T follicular helper cell (primary cell): ENCODE results near the gene CBLN3.
A peak's percentile ranks its signal among the peaks of the same experiment; 100 is the strongest.
"Not testable (repeated sequence)": the region's sequence is repeated elsewhere in the genome, so short reads cannot be mapped to it uniquely, and the experiment has no call there.

Experiments
- DNase-seq: peaks from one replicate; pipeline ENCODE4 v3.0.0-alpha.2; 2020; ENCODE audit warnings: low read depth

CBLN3 gene

GRCh38 chr14:24401810-24402702, 27.4 kb downstream of the CBLN3 start:
- DNase-seq = no peak

DNA sequence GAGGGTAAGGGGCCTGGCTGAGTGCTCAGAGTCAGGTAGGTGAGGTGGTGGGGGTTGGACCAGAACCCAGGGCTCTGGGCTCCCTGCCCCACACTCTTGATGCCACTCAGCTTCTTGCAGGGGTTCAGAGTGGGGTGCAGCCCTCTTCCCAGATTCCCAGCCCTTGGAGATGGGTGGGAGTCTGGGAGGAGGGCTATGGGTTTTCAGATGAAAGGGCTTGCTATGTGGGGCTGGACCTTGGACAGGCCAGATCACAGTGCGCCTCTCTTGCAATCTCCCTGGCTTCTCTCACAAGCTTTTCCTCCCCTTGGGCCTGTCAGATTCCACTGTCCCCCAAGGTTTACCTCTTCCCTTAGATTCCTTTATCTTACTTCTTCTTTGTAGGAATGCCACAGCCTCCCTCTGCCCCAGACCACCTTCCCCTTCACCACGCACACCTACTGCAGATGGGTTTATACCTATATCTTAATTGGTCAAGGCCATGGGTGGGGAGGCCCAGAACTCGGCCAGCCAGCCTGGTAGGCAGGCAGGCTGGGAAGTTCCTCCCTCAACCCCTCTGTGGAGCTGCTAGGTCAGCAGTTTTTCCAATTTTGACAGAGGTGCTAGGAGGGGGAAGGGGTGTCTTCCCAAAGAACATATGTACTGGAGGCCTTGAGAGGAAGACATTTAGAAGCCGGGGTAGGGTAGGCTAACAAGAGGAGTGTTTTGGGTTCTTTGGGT, 29.3 kb downstream of the CBLN3 start:
- DNase-seq = no peak

DNA sequence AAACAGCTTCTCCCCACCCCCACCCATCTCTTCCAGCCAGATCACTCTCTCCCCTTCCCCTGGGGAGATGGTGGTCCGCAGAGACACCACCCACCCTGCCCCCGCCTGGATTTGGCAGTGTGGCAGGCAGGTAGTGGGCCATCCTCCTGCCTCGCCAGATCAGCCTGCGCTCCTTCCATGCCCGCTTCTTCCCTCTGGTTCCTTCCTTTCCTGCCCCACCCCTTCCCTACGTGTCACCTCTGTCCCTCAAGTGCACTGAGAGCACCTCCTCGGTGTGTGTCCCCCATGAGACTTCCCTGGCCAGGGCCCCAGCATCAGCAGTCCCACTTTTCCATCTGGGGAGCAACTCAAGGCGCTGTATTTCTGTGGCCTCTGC, 30.0 kb downstream of the CBLN3 start:
- DNase-seq = no peak

GRCh38 chr14:24398653-24399446, 30.6 kb downstream of the CBLN3 start, which contains the start of gene NYNRIN:
Gene NYNRIN (plus strand): TSS chr14:24399003. CDS start chr14:24399247, 244 bp downstream.
- DNase-seq = peak; percentile 24

GRCh38 chr14:24398293-24398652, 31.2 kb downstream of the CBLN3 start:
- DNase-seq = no peak

GRCh38 chr14:24397639-24398292, 31.7 kb downstream of the CBLN3 start:
- DNase-seq = no peak

GRCh38 chr14:24395609-24396582, 33.6 kb downstream of the CBLN3 start:
- no peak for DNase-seq

- DNase-seq = no peak
Measured at GRCh38 chr14:24394275-24394674, 35.2 kb downstream of the CBLN3 start.

GRCh38 chr14:24392325-24393091, 37.0 kb downstream of the CBLN3 start:
- no peak for DNase-seq

- no peak for DNase-seq
Measured at GRCh38 chr14:24390701-24391468, 38.6 kb downstream of the CBLN3 start.

- no peak for DNase-seq
Measured at GRCh38 chr14:24389226-24389848, 40.1 kb downstream of the CBLN3 start.

GRCh38 chr14:24388474-24389179, 40.8 kb downstream of the CBLN3 start:
- DNase-seq = no peak

GRCh38 chr14:24387579-24387978, 41.9 kb downstream of the CBLN3 start:
- not testable (repeated sequence) for DNase-seq

- DNase-seq = no peak
Measured at GRCh38 chr14:24387009-24387345, 42.5 kb downstream of the CBLN3 start.

GRCh38 chr14:24385524-24385923, 43.9 kb downstream of the CBLN3 start:
- no peak for DNase-seq

DNA sequence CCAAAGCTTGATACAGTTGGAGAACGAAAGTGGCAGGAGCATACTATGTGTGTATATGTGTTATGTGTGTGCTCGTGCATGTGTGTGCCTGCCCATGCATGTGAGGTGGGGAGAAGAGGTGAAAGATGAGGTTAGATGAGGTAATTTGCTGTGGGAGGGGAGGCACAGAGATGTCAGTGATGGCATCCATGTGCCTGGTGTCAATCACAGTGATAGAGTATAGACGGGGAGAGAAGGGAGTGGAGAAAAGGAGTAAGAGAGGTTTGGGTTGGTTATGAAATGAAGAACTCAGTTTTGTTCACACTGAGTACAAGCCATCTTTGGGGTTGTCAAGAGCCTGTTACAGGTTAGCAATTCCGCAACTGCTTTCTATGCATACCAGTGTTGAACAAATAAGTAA, 45.3 kb downstream of the CBLN3 start:
- no peak for DNase-seq

GRCh38 chr14:24382064-24382371, 47.5 kb downstream of the CBLN3 start:
- DNase-seq = no peak

DNA sequence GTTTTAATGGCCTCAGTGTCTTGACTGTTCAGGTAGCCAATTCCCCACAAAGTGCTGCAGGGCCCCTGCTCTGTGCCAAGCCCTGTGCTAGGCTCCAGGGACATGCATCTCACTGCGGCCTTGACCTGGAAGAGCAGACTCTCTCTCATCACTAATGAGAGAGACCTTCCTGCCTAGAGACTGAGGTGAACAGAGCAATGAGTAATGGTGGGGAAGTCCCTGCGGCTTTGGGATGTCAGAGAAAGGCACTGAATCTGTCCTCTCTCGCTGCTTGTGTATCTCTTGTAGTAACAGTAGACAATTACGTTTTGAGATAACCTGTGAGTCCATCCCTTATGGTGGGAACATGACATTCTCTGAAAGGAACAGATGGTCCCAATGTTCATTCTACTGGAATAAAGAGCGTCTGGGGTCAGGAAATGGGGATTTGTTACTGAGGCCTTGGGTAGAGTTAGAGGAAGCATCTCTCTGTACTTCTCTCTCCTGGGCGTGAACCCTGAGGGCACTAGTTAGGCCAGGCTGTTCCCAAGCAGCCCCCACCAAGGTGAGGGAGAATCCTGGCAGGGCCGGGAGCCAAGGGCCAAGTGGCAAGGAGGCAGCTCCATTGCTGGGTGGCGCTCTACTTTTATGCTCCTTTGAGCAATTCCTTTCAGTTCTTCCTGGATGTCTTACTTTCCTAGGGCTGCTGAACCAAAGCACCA, 48.0 kb downstream of the CBLN3 start:
- DNase-seq = no peak
